Sigmoid colon (tissue), 7 donors: ENCODE results near the gene FDXR. TPM values are rescaled to one million over a fixed set of nuclear protein-coding genes. Genes with fewer than 3 reads are reported as not detected.

Source experiments
- DNase-seq: peaks from one replicate; pipeline ENCODE4 v3.0.0-alpha.2; 2019
- H3K27ac ChIP-seq, 4 donors: fragments of 200-600 bp; sonication (generic); one replicate each; pipeline ENCODE4 v1.5.1; 2016 to 2019; ENCODE audit warnings: mild to moderate bottlenecking in 1 of 4
- H3K27me3 ChIP-seq, 3 donors: fragments of 200-600 bp; sonication (generic); one replicate each; pipeline ENCODE4 v1.5.1; 2019; ENCODE audit warnings: mild to moderate bottlenecking in 1 of 3
- H3K36me3 ChIP-seq, 4 donors: fragments of 200-600 bp; sonication (generic); one replicate each; pipeline ENCODE4 v1.5.1; 2016 to 2019
- H3K4me1 ChIP-seq, 4 donors: fragments of 200-600 bp; sonication (generic); one replicate each; pipeline ENCODE4 v1.5.1; 2017 to 2019
- H3K4me3 ChIP-seq, 4 donors: fragments of 200-600 bp; sonication (generic); one replicate each; pipeline ENCODE4 v1.5.1; 2017 to 2019; ENCODE audit warnings: mild to moderate bottlenecking in 2 of 4, moderate library complexity in 1 of 4
- H3K9me3 ChIP-seq, 4 donors: fragments of 200-600 bp in 3 of 4; sonication (generic) in 3 of 4; one replicate each; pipeline versions ENCODE4 v1.5.1 to v1.6.1; 2013 to 2019
- CTCF ChIP-seq, 4 experiments: fragments of 450-650 bp in 3 of 4; fragments of 200-600 bp in 1 of 4; IDR thresholded peaks; one replicate each; pipeline ENCODE4 v1.5.1; 2016 to 2019; ENCODE audit warnings: antibody characterized with exemption in 4 of 4, mild to moderate bottlenecking in 3 of 4, moderate library complexity in 2 of 4
- EP300 ChIP-seq, 4 donors: sonication (generic); formaldehyde crosslinking; IDR thresholded peaks; one replicate each; pipeline ENCODE4 v1.6.1; 2017; ENCODE audit warnings: antibody characterized with exemption in 4 of 4
- POLR2A ChIP-seq, 2 donors: fragments of 450-650 bp; IDR thresholded peaks; one replicate each; pipeline ENCODE4 v1.6.1; 2016; ENCODE audit warnings: antibody characterized with exemption in 2 of 2, mild to moderate bottlenecking in 2 of 2, moderate library complexity in 2 of 2
- POLR2AphosphoS5 ChIP-seq, 4 donors: sonication (generic); formaldehyde crosslinking; IDR thresholded peaks; one replicate each; pipeline ENCODE4 v1.6.1; 2017; ENCODE audit warnings: antibody characterized with exemption in 4 of 4
- WGBS, 2 donors: extraction: QIAGEN DNeasy Blood & Tissue Kit; methylation state at CpG; one replicate each; pipeline ENCODE4 v1.1.7; 2013; 5-methylcytosine and 5-hydroxymethylcytosine counted together
- intact Hi-C: fragments of 100-400 bp; cut with DNase I; formaldehyde crosslinking; loops from one replicate; pipeline ENCODE4 v1.15.1; 2023
- polyA plus RNA-seq, 3 donors: library from polyadenylated mRNA; stranded (reverse); fragments of 200-250 nt; gene quantifications; one replicate each; pipeline ENCODE4 v1.2.3, GENCODE V29; 2013
- total RNA-seq, 4 donors: library from RNA; depleted of rRNA; stranded (reverse); fragments of >200 nt; gene quantifications; one replicate each; pipeline ENCODE4 v1.1.0, GENCODE V29; 2016
- donor health status: healthy with polysubstance abuse.
- donor health status: Bipolar disorder and iron deficiency.
- donor health status: healthy.

The FDXR gene
- total and polyA plus RNA-seq, 7 donors, result 3.0 to 26.9 (median 8.6) TPM

- no peak for DNase-seq
- TF ChIP-seq POLR2A (IDR thresholded peaks at IDR 0.05), result no peak
- TF ChIP-seq CTCF (IDR thresholded peaks at IDR 0.05), result no peak
- TF ChIP-seq EP300 (IDR thresholded peaks at IDR 0.05), result no peak
- no peak for TF ChIP-seq POLR2AphosphoS5 (IDR thresholded peaks at IDR 0.05)
- H3K4me3 ChIP-seq, result no peak overlapping the region
- intact Hi-C loops, result loop anchor here (5.0 kb wide), 1 partner anchor 412 kb away; no protein-coding TSS in a partner anchor
- no peaks in the 10 kb centered on the region for H3K36me3 ChIP-seq
- 93 to 94% methylated on average over 15 of the region's 15 CpGs for WGBS, 2 donors
- H3K9me3 ChIP-seq, result no peaks in the 10 kb centered on the region
- no peak overlapping the region for H3K27ac ChIP-seq
- peaks cover 0 to 30% (median 27%) of the 10 kb centered on the region in 4 donors for H3K4me1 ChIP-seq
- peaks cover 23 to 36% (median 26%) of the 10 kb centered on the region in 3 donors for H3K27me3 ChIP-seq
Measured at GRCh38 chr17:74864297-74864865, 8.4 kb downstream of the FDXR start.

- Histone ChIP-seq H3K9me3 (no peaks in the 10 kb centered on the region), H3K27me3 (peaks cover 30 to 43% (median 32%) of the 10 kb centered on the region in 3 donors), H3K4me1 (peaks cover 0 to 31% (median 28%) of the 10 kb centered on the region in 4 donors), H3K4me3 (no peak overlapping the region), H3K27ac (no peak overlapping the region), H3K36me3 (no peaks in the 10 kb centered on the region)
- 89 to 91% methylated on average over 25 of the region's 25 CpGs for WGBS, 2 donors
- intact Hi-C loops, result loop anchor here (5.0 kb wide), 1 partner anchor 411 kb away; no protein-coding TSS in a partner anchor
- TF ChIP-seq CTCF (IDR thresholded peaks at IDR 0.05) (no peak), POLR2AphosphoS5 (IDR thresholded peaks at IDR 0.05) (no peak)
- DNase-seq, result no peak
Measured at GRCh38 chr17:74863420-74864296, 9.1 kb downstream of the FDXR start.

GRCh38 chr17:74862919-74863318, 9.9 kb downstream of the FDXR start:
- TF ChIP-seq EP300 (IDR thresholded peaks at IDR 0.05), result no peak
- no peak for TF ChIP-seq CTCF (IDR thresholded peaks at IDR 0.05)
- no peak for TF ChIP-seq POLR2A (IDR thresholded peaks at IDR 0.05)
- no peak for TF ChIP-seq POLR2AphosphoS5 (IDR thresholded peaks at IDR 0.05)
- DNase-seq, result no peak
- intact Hi-C loops, result loop anchor here (1.0 to 5.0 kb wide), 2 partner anchors 71 to 411 kb away; no protein-coding TSS in a partner anchor
- H3K27me3 ChIP-seq, result peaks cover 34 to 51% (median 36%) of the 10 kb centered on the region in 3 donors
- no peak overlapping the region for H3K4me3 ChIP-seq
- H3K9me3 ChIP-seq, result no peaks in the 10 kb centered on the region
- peaks cover 0 to 31% (median 28%) of the 10 kb centered on the region in 4 donors for H3K4me1 ChIP-seq
- no peaks in the 10 kb centered on the region for H3K36me3 ChIP-seq
- WGBS, 2 donors, result 86 to 87% methylated on average over 6 of the region's 6 CpGs
- H3K27ac ChIP-seq, result no peak overlapping the region

GRCh38 chr17:74862108-74862901, 10.5 kb downstream of the FDXR start:
- Histone ChIP-seq H3K27ac (no peak overlapping the region), H3K36me3 (no peaks in the 10 kb centered on the region), H3K4me1 (peaks cover 0 to 31% (median 28%) of the 10 kb centered on the region in 4 donors), H3K4me3 (peak overlapping the region in 1 of 4 donors; percentile 30), H3K9me3 (no peaks in the 10 kb centered on the region), H3K27me3 (peaks cover 34 to 57% (median 42%) of the 10 kb centered on the region in 3 donors)
- 21 to 43% methylated on average over 25 of the region's 25 CpGs for whole genome bisulfite sequencing, 2 donors
- TF ChIP-seq EP300 (IDR thresholded peaks at IDR 0.05), result no peak
- TF ChIP-seq CTCF (IDR thresholded peaks at IDR 0.05), result peak; percentile 35 to 69 (median 51)
- TF ChIP-seq POLR2A (IDR thresholded peaks at IDR 0.05), result no peak
- no peak for TF ChIP-seq POLR2AphosphoS5 (IDR thresholded peaks at IDR 0.05)
- peak; percentile 79 for DNase-seq
- intact Hi-C loops, result loop anchor here (1.0 to 5.0 kb wide), 2 partner anchors 70 to 410 kb away; no protein-coding TSS in a partner anchor
